H9 (cell line): Measurements from ENCODE around the gene FLRT2. TPM values are rescaled to one million over a fixed set of nuclear protein-coding genes. Genes with fewer than 3 reads are reported as not detected.
A peak's percentile ranks its signal among the peaks of the same experiment; 100 is the strongest.

Experiments used
- DNase-seq: peaks from one replicate; pipeline ENCODE4 v3.0.0-alpha.2; 2017
- H2AFZ ChIP-seq: one replicate; pipeline ENCODE4 v1.6.1; 2013; ENCODE audit warnings: mild to moderate bottlenecking, low read length, control low read depth, moderate library complexity
- H2AK5ac ChIP-seq: 2 replicates; pipeline ENCODE4 v1.6.1; 2013; ENCODE audit warnings: low read length, control low read depth, mixed read lengths; ENCODE audit not compliant: insufficient read length
- H2BK120ac ChIP-seq: one replicate; pipeline ENCODE4 v1.6.1; 2013; ENCODE audit warnings: low read depth, mild to moderate bottlenecking, low read length, control low read depth, inconsistent platforms; ENCODE audit not compliant: poor library complexity, severe bottlenecking
- H2BK12ac ChIP-seq: 2 replicates; pipeline ENCODE4 v1.6.1; 2013; ENCODE audit warnings: low read length, control low read depth, mixed read lengths, low read depth; ENCODE audit not compliant: insufficient read length
- H2BK15ac ChIP-seq: 2 replicates; pipeline ENCODE4 v1.6.1; 2013; ENCODE audit warnings: low read depth, low read length, control low read depth
- H2BK20ac ChIP-seq: one replicate; pipeline ENCODE4 v1.6.1; 2013; ENCODE audit warnings: low read depth, mild to moderate bottlenecking, low read length, control low read depth, inconsistent platforms; ENCODE audit not compliant: poor library complexity, severe bottlenecking
- H2BK5ac ChIP-seq: 2 replicates; pipeline ENCODE4 v1.6.1; 2013; ENCODE audit warnings: low read length, control low read depth, mixed read lengths; ENCODE audit not compliant: insufficient read length
- H3K14ac ChIP-seq: 2 replicates; pipeline ENCODE4 v1.6.1; 2013; ENCODE audit warnings: low read length, control low read depth; ENCODE audit not compliant: insufficient read depth
- H3K18ac ChIP-seq: 2 replicates; pipeline ENCODE4 v1.6.1; 2013; ENCODE audit warnings: low read depth, mild to moderate bottlenecking, mixed read lengths, low read length, control low read depth; ENCODE audit not compliant: insufficient read length
- H3K23ac ChIP-seq: 2 replicates; pipeline ENCODE4 v1.6.1; 2013; ENCODE audit warnings: low read length, control low read depth, mixed read lengths, low read depth; ENCODE audit not compliant: insufficient read length
- H3K23me2 ChIP-seq: 2 replicates; pipeline ENCODE4 v1.6.1; 2013; ENCODE audit warnings: low read depth, mild to moderate bottlenecking, mixed read lengths, low read length, control low read depth; ENCODE audit not compliant: insufficient read length, poor library complexity, severe bottlenecking
- H3K27ac ChIP-seq: 2 replicates; pipeline ENCODE4 v1.5.1; 2013; ENCODE audit warnings: low read length, control low read depth, mixed read lengths, low read depth; ENCODE audit not compliant: insufficient read length
- H3K27me3 ChIP-seq: 2 replicates; pipeline ENCODE4 v1.6.1; 2013; ENCODE audit warnings: low read length, control low read depth, inconsistent platforms; ENCODE audit not compliant: insufficient read depth
- H3K4ac ChIP-seq: 2 replicates; pipeline ENCODE4 v1.6.1; 2013; ENCODE audit warnings: low read depth, mild to moderate bottlenecking, control low read depth, inconsistent platforms, low read length, moderate library complexity
- H3K4me1 ChIP-seq: 2 replicates; pipeline ENCODE4 v1.6.1; 2013; ENCODE audit warnings: low read length, control low read depth, inconsistent platforms; ENCODE audit not compliant: insufficient read depth
- H3K4me2 ChIP-seq: 2 replicates; pipeline ENCODE4 v1.6.1; 2013; ENCODE audit warnings: low read length, control low read depth, mixed read lengths; ENCODE audit not compliant: insufficient read length, insufficient read depth
- H3K56ac ChIP-seq: 2 replicates; pipeline ENCODE4 v1.6.1; 2013; ENCODE audit warnings: low read depth, mild to moderate bottlenecking, mixed read lengths, low read length, control low read depth; ENCODE audit not compliant: insufficient read length
- H3K79me1 ChIP-seq: 2 replicates; pipeline ENCODE4 v1.6.1; 2013; ENCODE audit warnings: low read depth, mild to moderate bottlenecking, moderate library complexity, low read length, control low read depth, inconsistent platforms; ENCODE audit not compliant: insufficient read depth, poor library complexity, severe bottlenecking
- H3K79me2 ChIP-seq: 2 replicates; pipeline ENCODE4 v1.6.1; 2013; ENCODE audit warnings: low read length, control low read depth, inconsistent platforms; ENCODE audit not compliant: insufficient read depth
- H3K9ac ChIP-seq: 2 replicates; pipeline ENCODE4 v1.6.1; 2013; ENCODE audit warnings: low read length, control low read depth, mixed read lengths; ENCODE audit not compliant: insufficient read length; ENCODE audit errors: extremely low read depth
- H3K9me3 ChIP-seq: one replicate; pipeline ENCODE4 v1.6.1; 2013; ENCODE audit warnings: low read depth, low read length, inconsistent platforms; ENCODE audit not compliant: control insufficient read depth
- H3T11ph ChIP-seq: one replicate; pipeline ENCODE4 v1.6.1; 2013; ENCODE audit warnings: mild to moderate bottlenecking, low read length, control low read depth, inconsistent platforms
- H4K20me1 ChIP-seq: one replicate; pipeline ENCODE4 v1.6.1; 2013; ENCODE audit not compliant: control insufficient read depth, insufficient read length, insufficient read depth
- H4K5ac ChIP-seq: 2 replicates; pipeline ENCODE4 v1.6.1; 2013; ENCODE audit warnings: low read depth, mild to moderate bottlenecking, mixed read lengths, low read length, control low read depth; ENCODE audit not compliant: insufficient read length
- H4K8ac ChIP-seq: replicated peaks from 2 replicates; pipeline ENCODE4 v1.6.1; 2013; ENCODE audit warnings: low read length, control low read depth, mixed read lengths, low read depth; ENCODE audit not compliant: insufficient read length
- H4K91ac ChIP-seq: 2 replicates; pipeline ENCODE4 v1.6.1; 2013; ENCODE audit warnings: low read depth, mild to moderate bottlenecking, moderate library complexity, mixed read lengths, low read length, control low read depth; ENCODE audit not compliant: insufficient read length
- H3K27ac Mint-ChIP-seq, 3 experiments: 2 replicates in 2 of 3; 3 replicates in 1 of 3; pipeline ENCODE4 v1.8.0; 2020 to 2021; ENCODE audit warnings: mixed read lengths in 3 of 3, mild to moderate bottlenecking in 1 of 3, moderate library complexity in 1 of 3
- H3K27me3 Mint-ChIP-seq: 2 replicates; pipeline ENCODE4 v1.8.0; 2021; ENCODE audit warnings: low read depth, mild to moderate bottlenecking, moderate library complexity, mixed read lengths
- H3K36me3 Mint-ChIP-seq, 3 experiments: 2 replicates in 2 of 3; 3 replicates in 1 of 3; pipeline ENCODE4 v1.8.0; 2020 to 2021; ENCODE audit warnings: low read depth in 3 of 3, mixed read lengths in 3 of 3; ENCODE audit not compliant: insufficient read depth in 1 of 3
- H3K4me1 Mint-ChIP-seq, 2 experiments: 2 replicates each; pipeline ENCODE4 v1.8.0; 2020; ENCODE audit warnings: mixed read lengths in 2 of 2
- H3K4me3 Mint-ChIP-seq, 2 experiments: 2 replicates in 1 of 2; 3 replicates in 1 of 2; pipeline ENCODE4 v1.8.0; 2020 to 2021; ENCODE audit warnings: mild to moderate bottlenecking in 2 of 2, mixed read lengths in 2 of 2, moderate library complexity in 1 of 2
- H3K9me3 Mint-ChIP-seq, 2 experiments: 2 replicates in 1 of 2; 3 replicates in 1 of 2; pipeline ENCODE4 v1.8.0; 2020; ENCODE audit warnings: mild to moderate bottlenecking in 2 of 2, mixed read lengths in 2 of 2, moderate library complexity in 1 of 2
- CTCF ChIP-seq: fragments of 200-600 bp; sonication (generic); conservative IDR thresholded peaks from 3 replicates; pipeline ENCODE4 v1.8.0; 2021; ENCODE audit warnings: antibody characterized with exemption, mild to moderate bottlenecking
- WGBS: extraction: QIAGEN DNeasy Blood & Tissue Kit; methylation state at CpG from one replicate; pipeline ENCODE4 v1.1.7; 2013; ENCODE audit warnings: missing lambda C conversion rate, low lambda C conversion rate, mixed read lengths; ENCODE audit not compliant: insufficient read length; ENCODE audit errors: extremely low coverage; 5-methylcytosine and 5-hydroxymethylcytosine counted together
- total RNA-seq: library from RNA; stranded (reverse); gene quantifications from 2 replicates; pipeline ENCODE4 v1.2.1, GENCODE V29; 2021

FLRT2 gene
- total RNA-seq, 1 experiment from 2014 or later: 3.3 TPM

- Histone ChIP-seq H3K23me2 (peaks cover 53% of the 10 kb centered on the region), H4K5ac (no peak overlapping the region), H3K4me2 (peak overlapping the region; percentile 73), H2BK5ac (no peak overlapping the region), H2BK12ac (no peak overlapping the region), H3T11ph (no peak overlapping the region), H3K27ac (no peak overlapping the region), H3K79me1 (no peaks in the 10 kb centered on the region), H4K8ac (no peak overlapping the region), H4K91ac (no peak overlapping the region), H2AFZ (no peak overlapping the region), H3K56ac (no peak overlapping the region), H3K18ac (no peak overlapping the region), H2BK20ac (no peak overlapping the region), H3K79me2 (no peaks in the 10 kb centered on the region), H3K4ac (no peak overlapping the region), H2BK15ac (no peak overlapping the region), H2AK5ac (no peak overlapping the region), H3K9me3 (no peaks in the 10 kb centered on the region), H3K27me3 (peaks cover 56% of the 10 kb centered on the region), H4K20me1 (no peaks in the 10 kb centered on the region), H2BK120ac (no peak overlapping the region), H3K4me1 (peaks cover 7% of the 10 kb centered on the region; the same call in 1 of the 2 replicates), H3K9ac (peak overlapping the region; percentile 33), H3K14ac (no peak overlapping the region), H3K23ac (no peak overlapping the region)
- TF ChIP-seq CTCF: no peak
- Mint-ChIP-seq H3K27ac (no peak overlapping the region; a peak in 1 of 7 replicates), H3K4me3 (peak overlapping the region; percentile 72 to 95), H3K4me1 (peaks cover 68 to 70% of the 10 kb centered on the region in 2 experiments), H3K36me3 (no peaks in the 10 kb centered on the region), H3K9me3 (peaks cover 2 to 5% of the 10 kb centered on the region in 2 experiments; a peak in 2 of 5 replicates), H3K27me3 (peaks cover 86% of the 10 kb centered on the region)
- whole genome bisulfite sequencing: no CpG with 5 or more reads among the region's 90 CpGs
- peak; percentile 90 for DNase-seq
These were observed 3.3 kb downstream of the FLRT2 start for GRCh38 chr14:85533023-85533860.
